NCI-H748 (cell line): ENCODE results near the gene PVRIG.
"Not testable (repeated sequence)": the region's sequence is repeated elsewhere in the genome, so short reads cannot be mapped to it uniquely, and the experiment has no call there.

Experiments used
- DNase-seq: peaks from one replicate; lab custom pipeline; 2025; ENCODE audit not compliant: unreplicated experiment; lab: John Stamatoyannopoulos, UW

Gene PVRIG

DNA sequence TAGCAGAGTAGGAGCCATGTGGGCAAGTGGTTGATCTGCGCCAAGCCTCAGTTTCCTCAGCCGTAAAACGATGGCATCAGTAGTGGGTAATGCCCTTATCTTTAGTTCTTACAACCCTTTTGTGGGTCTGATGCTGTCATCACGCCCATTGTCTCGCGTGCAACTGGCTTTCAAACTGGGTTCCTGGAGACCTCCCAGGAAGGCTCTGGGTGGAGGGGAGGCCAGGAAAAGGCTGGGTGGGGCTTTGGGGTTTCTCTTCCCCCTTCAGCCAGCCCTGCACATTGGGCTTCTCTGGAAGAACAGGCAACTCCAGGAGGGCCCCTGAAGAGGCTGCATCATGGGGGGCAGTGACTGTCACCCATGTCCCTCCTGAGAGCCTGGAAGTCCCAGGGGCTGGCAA lies 5.1 kb downstream of the PVRIG start:
- DNase-seq = not testable (repeated sequence)

DNA sequence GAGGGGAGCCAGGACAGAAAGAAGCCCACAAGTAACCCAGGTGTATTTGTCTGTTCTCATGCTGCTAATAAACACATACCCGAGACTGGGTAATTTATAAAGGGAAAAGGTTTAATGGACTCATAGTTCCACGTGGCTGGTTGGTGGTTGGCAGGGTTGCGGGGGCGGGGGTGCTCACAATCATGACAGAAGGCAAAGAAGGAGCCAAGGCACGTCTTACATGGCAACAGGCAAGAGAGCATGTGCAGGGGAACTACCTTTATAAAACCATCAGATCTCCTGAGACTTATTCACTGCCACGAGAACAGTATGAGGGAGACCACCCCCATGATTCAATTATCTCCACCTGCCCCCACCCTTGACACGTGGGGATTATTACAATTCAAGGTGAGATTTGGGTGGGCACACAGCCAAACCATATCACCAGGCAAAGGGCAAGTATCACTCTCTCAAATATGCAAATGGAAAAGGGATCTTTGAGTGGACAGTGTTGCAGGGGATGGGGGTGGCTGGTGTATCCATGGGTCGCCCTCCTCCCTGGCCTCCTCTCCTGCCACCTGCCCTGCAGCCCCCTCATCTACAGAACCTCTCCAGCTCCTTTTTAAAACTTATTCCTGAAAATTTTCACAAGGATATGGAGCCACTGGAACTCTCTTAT lies 15.0 kb downstream of the PVRIG start:
- not testable (repeated sequence) for DNase-seq

DNA sequence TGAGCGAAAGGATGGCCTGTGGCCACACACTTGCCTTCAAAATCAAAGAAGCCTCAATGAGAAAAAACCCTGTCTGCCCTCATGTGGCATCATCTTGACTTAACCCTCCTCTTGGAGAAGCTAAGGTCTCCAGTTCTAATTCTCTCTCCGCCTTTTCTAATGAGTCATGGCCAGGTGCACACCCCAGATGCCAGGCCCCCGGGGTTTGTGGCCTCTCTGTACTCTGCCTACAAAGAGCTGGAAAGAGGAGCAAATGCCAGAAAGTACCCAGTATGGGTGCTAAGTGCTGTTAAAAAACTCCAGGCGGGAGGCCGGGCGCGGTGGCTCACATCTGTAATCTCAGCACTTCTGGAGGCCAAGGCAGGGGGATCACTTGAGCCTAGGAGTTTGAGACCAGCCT lies 20.2 kb downstream of the PVRIG start:
- DNase-seq = not testable (repeated sequence)

DNA sequence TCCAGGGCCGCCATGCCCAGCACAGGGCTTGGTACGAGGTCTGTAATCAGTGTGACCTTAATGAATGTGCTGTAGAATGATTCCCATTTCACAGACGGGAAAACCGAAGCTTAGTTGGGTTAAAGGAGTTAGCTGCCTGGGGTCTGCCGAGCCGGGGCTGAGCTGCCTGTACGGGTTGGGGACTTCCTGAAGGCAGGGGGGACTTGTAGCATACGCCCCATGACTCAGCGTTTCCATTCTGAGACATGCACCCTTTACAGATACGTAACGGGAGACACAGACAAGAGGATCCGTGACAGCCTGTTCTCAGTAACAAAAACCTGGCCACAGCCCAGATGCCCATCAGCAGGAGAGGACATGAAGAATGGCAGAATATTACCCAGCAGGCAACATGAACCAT lies 23.6 kb downstream of the PVRIG start:
- not testable (repeated sequence) for DNase-seq

DNA sequence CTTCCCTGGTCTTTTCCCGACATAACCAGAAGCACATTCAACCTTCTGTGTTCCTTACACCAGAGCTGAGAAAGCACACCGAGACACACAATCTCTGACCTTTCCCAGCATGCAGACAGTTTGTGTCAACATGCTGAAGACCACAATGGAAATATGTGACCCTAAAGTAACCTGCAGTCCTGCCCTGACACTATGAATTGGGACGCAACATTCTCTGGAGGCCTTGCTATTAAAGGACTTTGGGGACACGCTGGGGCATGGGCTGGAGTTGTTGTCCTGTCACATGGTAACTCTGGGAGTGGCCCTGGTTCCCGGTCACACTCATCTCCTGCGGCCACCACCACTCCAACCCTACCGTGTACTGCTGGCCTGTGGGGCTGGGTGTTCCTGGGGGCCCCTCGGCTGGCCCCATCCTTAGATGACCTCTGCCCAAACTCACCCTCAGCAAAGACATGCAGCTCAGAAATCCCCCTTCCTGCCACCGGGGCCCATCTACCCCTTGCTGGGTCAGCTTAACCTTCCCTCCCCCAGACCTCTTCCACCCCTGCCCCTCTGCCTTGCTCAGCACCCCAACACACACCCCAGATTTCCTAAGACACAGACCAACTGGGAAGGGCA lies 25.3 kb downstream of the PVRIG start:
- DNase-seq = not testable (repeated sequence)

DNA sequence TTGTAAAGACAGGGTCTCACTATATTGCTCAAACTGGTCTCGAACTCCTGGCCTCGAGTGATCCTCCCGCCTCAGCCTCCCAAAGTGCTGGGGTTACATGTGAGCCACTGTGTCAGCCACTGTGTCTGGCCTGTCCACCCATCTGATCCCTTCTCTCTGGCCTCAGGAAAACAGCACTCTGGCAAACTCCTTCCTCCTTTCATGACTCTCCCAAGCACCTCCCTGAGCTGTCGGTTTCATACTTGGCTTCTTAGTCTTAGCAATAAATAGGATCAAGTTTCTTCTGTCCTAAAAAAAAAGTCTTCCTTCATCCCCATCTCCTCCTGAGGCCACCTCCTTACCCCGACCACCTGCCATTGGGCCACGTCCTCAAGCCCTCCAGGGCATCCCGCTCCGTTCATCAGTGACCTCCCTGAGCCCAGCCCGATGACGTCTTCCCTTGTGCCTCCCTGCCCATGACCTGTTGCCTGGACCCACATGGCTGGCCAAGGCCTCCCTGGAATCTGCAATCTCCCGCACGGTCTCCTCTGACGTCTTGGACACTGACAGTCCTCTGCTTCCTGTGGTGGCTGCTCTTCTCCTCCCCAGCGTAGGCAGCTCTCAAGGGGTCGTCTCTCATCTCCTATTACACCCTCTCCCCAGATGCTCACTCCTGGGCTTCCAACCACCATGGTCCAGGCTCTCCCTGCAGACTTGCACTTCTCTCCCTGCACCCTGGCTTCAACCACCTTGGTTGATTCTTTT lies 26.5 kb downstream of the PVRIG start:
- DNase-seq = not testable (repeated sequence)

DNA sequence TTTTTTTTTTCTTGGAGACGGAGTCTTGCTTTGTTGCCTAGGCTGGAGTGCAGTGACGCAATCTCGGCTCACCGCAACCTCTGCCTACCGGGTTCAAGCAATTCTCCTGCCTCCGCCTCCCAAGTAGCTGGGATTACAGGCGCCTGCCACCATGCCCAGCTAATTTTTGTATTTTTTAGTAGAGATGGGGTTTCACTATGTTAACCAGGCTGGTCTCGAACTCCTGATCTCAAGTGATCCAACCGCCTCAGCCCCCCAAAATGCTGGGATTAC lies 27.1 kb downstream of the PVRIG start:
- not testable (repeated sequence) for DNase-seq

DNA sequence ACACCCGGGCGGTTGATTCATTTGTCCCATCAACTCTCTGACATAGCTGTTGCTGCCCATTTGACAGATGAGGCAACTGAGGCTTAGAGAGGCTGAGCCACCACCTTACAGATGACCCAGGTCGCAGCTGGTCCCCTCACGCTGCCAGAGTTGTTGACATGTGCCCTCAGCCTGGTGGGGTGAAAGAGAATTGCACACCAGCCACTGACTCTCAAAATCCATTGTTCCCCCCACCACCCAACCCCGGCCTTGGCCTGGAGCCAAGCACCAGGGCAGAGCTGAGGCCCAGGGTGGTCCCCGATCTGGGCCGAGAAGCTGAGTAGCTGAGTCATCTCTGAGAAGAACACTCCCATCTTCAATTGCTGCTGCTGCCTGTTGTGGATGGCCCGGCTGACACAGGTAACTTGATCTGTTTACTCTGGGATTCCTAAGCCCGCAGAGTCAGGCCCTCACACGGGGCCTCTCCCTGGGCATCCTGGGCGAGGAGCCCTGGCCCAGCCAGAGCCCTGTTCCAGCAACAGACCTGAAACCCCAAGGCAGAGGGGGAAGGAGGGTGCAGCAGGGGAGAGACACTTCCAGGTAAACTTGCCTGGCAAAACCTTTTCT lies 27.5 kb downstream of the PVRIG start:
- peak; percentile 79 for DNase-seq

DNA sequence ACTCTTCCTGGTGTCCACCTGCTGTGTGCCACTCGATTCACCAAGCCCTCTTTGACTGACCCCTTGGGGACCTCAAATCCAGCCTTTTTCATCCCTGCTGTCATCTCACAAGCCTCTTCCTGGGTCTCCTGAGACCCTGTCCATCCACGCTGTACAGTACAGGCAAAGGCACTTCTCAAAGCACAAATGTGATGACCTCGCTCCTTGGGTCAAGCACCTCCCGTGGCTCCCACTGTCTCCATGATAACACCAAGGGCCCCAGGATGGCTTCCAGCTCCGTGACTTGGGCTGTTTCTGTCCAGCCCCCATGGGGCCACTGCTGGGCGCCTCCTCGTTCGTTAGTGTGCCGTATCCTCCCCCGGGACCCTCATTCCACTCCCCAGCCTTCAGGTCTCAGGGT lies 28.7 kb downstream of the PVRIG start:
- DNase-seq = no peak

DNA sequence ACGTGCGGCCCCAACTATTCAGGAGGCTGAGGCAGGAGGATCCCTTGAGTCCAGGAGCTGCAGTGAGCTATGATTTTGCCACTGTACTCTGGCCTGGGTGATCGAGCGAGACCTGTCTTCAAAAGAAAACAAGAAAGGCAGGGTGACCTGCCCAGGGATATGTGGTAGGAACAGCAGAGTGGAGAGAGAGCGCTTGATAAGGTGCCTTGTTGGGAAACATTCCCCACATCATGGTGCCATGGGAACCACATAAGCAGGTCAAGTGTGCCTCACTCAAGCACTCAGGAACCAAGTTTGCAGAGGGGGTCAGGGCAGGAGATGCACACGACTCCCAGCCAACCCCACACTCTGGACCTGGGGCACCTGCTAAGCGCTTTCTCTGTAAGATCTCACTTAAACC lies 37.3 kb downstream of the PVRIG start:
- no peak for DNase-seq

DNA sequence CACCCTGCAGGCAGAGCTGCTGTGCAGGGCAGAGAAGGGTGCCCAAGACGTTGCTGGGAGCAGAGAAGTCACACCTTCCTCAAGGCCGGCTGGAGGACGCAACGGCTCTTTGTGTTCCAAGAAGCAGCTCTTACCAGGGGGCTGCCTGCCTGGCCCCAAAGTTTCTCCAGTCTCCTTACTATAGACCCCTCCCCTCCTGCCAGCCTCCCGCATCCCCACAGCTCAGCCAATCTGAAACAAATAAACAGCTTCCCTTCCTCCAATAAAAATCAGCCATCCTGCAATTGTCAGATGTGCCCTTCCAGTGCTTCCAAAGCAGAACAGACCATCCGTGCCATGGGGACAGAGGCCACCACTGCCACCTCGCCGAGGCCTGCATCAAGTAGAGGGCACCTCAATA lies 40.2 kb downstream of the PVRIG start:
- not testable (repeated sequence) for DNase-seq

DNA sequence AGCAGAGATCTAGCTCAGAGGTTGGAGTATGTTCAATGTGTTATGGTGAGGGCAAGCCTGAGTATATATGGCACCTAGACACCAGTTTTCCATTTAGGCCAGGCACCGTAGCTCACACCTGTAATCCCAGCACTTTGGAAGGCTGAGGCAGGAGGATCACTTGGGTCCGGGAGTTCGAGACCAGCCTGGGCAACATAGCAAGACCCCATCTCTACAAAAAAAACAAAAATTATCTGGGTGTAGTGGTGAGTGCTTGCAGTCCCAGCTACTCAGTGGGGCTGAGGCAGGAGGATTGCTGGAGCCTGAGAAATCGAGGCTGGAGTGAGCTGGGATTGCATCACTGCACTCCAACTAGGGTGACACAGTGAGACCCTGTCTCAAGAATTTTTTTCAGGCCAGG lies 43.1 kb downstream of the PVRIG start:
- DNase-seq = not testable (repeated sequence)

DNA sequence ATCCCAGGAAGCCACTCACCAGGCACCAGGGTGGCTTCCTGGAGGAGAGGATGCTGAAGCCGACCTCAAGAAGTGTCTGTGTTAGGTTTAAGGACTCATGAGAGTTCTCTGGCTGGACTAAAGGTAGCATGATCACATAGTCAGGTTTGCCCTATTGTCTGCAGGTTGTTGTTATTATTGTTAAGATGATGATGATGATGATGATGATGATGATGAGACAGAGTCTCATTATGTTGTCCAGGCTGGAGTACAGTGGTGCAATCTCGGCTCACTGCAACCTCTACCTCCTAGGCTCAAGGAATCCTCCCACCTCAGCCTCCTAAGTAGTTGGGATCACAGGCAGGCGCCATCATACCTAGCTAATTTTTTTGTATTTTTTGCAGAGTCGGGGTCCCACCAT lies 44.5 kb downstream of the PVRIG start:
- not testable (repeated sequence) for DNase-seq

DNA sequence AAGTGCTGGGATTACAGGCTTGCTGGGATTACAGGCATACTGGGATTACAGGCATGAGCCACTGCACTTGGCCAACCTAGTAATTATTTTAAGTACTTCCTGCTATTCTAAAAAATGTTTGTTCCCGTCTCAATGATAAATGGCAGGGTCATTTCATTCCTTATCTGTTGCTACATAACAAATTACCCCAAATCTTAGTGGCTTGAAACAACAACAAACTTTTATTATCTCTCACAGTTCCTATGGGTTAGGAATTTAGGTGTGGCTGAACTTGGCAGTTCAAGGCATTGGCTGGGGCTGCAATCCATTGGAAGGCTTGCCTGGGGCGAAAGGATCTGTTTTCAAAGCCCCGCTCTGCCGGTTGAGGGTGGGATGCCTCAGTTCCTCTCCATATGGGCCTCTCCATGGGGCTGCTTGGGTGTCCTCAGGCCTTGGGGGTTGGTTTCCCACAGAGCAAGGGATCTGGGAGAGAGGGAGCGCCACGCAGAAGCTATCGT lies 45.0 kb downstream of the PVRIG start:
- not testable (repeated sequence) for DNase-seq

DNA sequence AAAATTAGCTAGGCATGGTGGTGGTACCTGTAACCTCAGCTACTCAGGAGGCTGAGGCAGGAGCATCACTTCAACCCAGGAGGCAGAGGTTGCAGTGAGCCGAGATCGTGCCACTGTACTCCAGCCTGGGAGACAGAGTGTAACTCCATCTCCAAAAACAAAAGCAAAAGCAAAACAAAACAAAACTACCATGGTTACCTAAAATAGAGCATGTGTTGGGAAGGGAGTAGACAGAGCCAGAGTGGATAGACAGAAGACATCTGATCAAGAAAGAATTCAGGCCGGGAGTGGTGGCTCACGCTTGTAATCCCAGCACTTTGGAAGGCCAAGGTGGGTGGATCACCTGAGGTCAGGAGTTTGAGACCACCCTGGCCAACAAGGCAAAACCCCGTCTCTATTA lies 46.1 kb downstream of the PVRIG start:
- DNase-seq = not testable (repeated sequence)

DNA sequence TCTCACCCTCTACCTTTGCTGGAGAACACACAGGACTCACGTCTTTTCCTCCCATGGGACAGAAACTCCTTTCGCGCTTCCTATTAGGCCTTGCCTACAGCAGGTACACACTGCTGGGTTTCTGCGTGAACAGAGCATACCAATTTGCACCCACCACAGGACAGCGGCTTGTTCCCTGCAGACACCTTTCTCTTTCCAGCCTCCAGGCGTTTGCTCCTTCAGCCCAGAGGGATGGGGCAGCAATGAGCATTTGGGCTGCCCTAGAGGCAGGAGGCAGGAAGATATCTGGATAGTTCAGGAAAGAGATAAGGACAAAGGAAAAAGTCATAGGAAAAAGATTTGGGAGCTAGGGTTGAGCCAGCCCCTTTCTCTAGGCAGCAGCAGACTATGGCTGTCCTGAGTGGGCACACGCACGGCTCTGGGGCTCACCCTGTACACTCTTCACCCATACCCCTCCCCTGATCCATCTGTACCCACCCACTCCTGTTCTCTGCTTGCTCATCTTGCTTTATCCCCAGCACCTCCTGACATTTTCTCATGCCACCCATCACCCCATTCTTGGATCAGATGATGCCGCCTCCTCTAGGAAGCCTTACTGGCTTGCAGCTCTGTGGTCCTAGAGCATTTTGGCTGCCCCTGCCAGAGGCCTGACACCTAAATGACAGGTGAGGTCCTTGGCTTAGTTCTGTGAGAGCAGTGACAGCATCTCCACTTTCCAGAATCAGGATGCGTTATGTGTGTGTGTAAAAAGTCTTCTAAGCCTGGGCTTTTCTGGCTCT lies 47.0 kb downstream of the PVRIG start:
- no peak for DNase-seq

DNA sequence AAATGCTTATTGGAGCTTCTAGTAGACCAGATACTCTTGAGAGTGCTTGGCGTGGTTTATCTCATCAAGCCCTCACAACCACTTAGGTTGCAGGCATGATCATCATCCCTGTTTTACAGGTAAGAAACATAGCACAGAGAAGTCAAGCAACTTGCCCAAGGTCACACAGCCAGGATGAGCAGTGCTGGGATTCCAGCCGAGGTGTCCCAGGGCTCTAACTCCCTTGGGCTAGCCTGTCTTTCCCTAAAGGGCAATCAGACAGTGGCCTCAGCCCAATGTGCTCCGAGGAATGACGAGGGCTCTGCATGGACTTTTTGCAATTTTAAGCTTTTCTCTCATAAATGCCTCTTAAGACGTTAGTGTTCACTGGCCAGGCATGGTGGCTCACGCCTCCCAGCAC lies 47.9 kb downstream of the PVRIG start:
- no peak for DNase-seq

DNA sequence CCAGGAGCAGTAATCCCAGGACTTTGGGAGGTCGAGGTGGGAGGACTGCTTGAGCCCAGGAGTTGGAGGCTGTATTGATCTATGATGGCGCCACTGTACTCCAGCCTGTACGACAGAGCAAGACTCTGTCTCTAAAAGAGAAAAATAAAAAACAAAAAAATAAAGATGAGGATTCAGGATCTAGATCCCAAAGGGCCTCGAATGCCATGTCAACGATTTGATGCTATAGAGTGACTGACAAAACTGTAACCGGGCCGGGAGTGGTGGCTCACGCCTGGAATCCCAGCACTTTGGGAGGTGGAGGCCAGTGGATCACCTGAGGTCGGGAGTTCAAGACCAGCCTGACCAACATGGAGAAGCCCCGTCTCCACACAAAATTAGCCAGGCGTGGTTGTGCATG lies 49.1 kb downstream of the PVRIG start:
- DNase-seq = not testable (repeated sequence)

DNA sequence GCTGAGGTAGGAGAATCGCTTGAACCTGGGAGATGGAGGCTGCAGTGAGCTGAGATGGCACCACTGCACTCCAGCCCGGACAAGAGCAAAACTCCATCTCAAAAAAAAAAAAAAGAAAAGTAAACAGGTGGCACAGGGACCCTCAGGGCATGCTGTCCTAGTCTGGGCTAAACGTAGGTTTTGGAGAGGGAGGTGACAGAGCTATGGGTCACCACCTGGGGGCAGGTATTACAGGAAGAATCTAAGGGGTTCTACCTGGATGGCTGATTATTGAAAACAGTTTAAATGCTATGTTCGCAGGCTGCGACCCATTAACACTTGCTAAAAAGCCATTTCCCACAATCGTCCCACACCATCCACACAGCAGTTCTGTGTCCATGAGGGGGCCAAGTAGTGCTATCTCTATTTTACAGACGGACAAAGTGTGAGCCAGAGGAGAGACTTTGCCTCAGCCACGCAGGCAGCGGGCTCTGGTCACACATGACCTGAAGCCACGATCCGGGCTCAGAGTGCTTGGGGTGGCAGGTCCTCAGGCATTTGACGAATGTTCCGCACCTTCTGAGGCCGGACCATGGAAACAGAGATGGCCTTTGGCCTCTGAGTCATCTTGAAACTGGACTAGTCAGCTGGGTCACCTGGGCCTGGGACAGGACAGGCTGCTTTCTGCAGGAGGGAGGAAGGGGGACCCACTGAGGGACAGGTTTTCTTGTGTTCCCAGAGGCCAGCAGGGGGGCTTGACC lies 49.7 kb downstream of the PVRIG start:
- DNase-seq = not testable (repeated sequence)
